GM12878 (cell line): Measurements from ENCODE around the gene UBA7. TPM values are rescaled to one million over a fixed set of nuclear protein-coding genes. Genes with fewer than 3 reads are reported as not detected.

Experiments used
- ATAC-seq: fragments of 200-7000 bp; cut with Tn5 transposase; 3 replicates; pipeline ENCODE4 v1.9.1; 2020; ENCODE audit warnings: mild to moderate bottlenecking, moderate library complexity
- BruUV-seq: library from RNA; stranded (reverse); fragments of 400-500 nt; replicated peaks from 2 replicates; lab custom pipeline; 2021; lab: Mats Ljungman, UMichigan
- CTCF ChIA-PET: fragments of 300-600 bp; sonication (Branson Sonifier 250); formaldehyde crosslinking; extraction: SDS; loops from one replicate; lab custom pipeline; 2021; ENCODE audit warnings: inconsistent platforms; lab: Yijun Ruan, JAX
- POLR2A ChIA-PET: fragments of 350-600 bp; formaldehyde crosslinking; extraction: SDS; loops from one replicate; lab custom pipeline; 2021; ENCODE audit warnings: inconsistent platforms; lab: Charles Lee
- RAD21 ChIA-PET: fragments of 300-600 bp; sonication (Branson Sonifier 250); formaldehyde crosslinking; loops from one replicate; lab custom pipeline; 2023; ENCODE audit warnings: antibody characterized with exemption; ENCODE audit not compliant: unreplicated experiment; lab: Charles Lee
- SMC1A ChIA-PET: fragments of 300-600 bp; sonication (Branson Sonifier 250); formaldehyde crosslinking; loops from one replicate; lab custom pipeline; 2023; ENCODE audit not compliant: unreplicated experiment, uncharacterized antibody; lab: Charles Lee
- DNase-seq: peaks from one replicate; pipeline ENCODE4 v3.0.0-alpha.2; 2011; ENCODE audit warnings: low read depth, low spot score
- FAIRE-seq: peaks from 3 replicates; lab custom pipeline; 2011; peaks lifted over from hg19 to GRCh38; lab: Jason Lieb, UNC
- H2AFZ ChIP-seq: 2 replicates; pipeline ENCODE4 v1.6.0; 2011; ENCODE audit warnings: low read depth, low read length, control low read depth; ENCODE audit not compliant: control insufficient read depth
- H3K27ac ChIP-seq: 2 replicates; pipeline ENCODE4 v1.5.1; 2011; ENCODE audit warnings: control low read depth; ENCODE audit not compliant: control insufficient read depth, insufficient read depth
- H3K27me3 ChIP-seq, 2 experiments: replicated peaks in 1 of 2; 2 replicates each; pipeline versions ENCODE4 v1.6.0 to v1.6.1; 2011; ENCODE audit warnings: low read length in 1 of 2; ENCODE audit not compliant: control insufficient read depth in 2 of 2, insufficient read depth in 2 of 2
- H3K36me3 ChIP-seq, 2 experiments: 2 replicates each; pipeline ENCODE4 v1.5.1; 2011; ENCODE audit warnings: low read length in 1 of 2; ENCODE audit not compliant: control insufficient read depth in 2 of 2, insufficient read depth in 2 of 2
- H3K4me1 ChIP-seq: 2 replicates; pipeline ENCODE4 v1.6.1; 2011; ENCODE audit warnings: mild to moderate bottlenecking, low read length, moderate library complexity, mixed read lengths; ENCODE audit not compliant: control insufficient read depth, insufficient read depth
- H3K4me2 ChIP-seq: 2 replicates; pipeline ENCODE4 v1.6.0; 2011; ENCODE audit warnings: control low read depth; ENCODE audit not compliant: control insufficient read depth, insufficient read depth
- H3K4me3 ChIP-seq: fragments of 200-600 bp; sonication (generic); 2 replicates; pipeline ENCODE4 v1.5.1; 2016
- H3K79me2 ChIP-seq: 2 replicates; pipeline ENCODE4 v1.6.0; 2011; ENCODE audit warnings: low read length; ENCODE audit not compliant: control insufficient read depth, insufficient read depth
- H3K9ac ChIP-seq: 2 replicates; pipeline ENCODE4 v1.8.0; 2011; ENCODE audit warnings: low read length, control low read depth, mixed read lengths; ENCODE audit not compliant: control insufficient read depth, insufficient read depth
- H3K9me3 ChIP-seq: replicated peaks from 3 replicates; pipeline ENCODE4 v1.5.1; 2011; ENCODE audit warnings: mild to moderate bottlenecking, low read length; ENCODE audit not compliant: control insufficient read depth, insufficient read depth
- H4K20me1 ChIP-seq: 2 replicates; pipeline ENCODE4 v1.6.0; 2011; ENCODE audit not compliant: control insufficient read depth, insufficient read depth
- ATF2 ChIP-seq: IDR thresholded peaks from 2 replicates; pipeline ENCODE4 v1.6.1; 2012; ENCODE audit warnings: low read length, inconsistent platforms
- ATF7 ChIP-seq: fragments of 450-650 bp; IDR thresholded peaks from 2 replicates; pipeline ENCODE4 v1.6.1; 2016; ENCODE audit warnings: low read depth, mild to moderate bottlenecking
- CUX1 ChIP-seq: IDR thresholded peaks from 2 replicates; pipeline ENCODE4 v1.6.1; 2012; ENCODE audit warnings: improper control_type of control experiment, low read depth, low read length; ENCODE audit not compliant: insufficient replicate concordance
- GATAD2B ChIP-seq: fragments of 450-650 bp; conservative IDR thresholded peaks from 2 replicates; pipeline ENCODE4 v1.6.1; 2017; ENCODE audit warnings: low read depth, mild to moderate bottlenecking, moderate library complexity
- HDAC2 ChIP-seq: fragments of 200-600 bp; sonication (generic); IDR thresholded peaks from 2 replicates; pipeline ENCODE4 v1.6.1; 2017
- JUNB ChIP-seq: IDR thresholded peaks from 2 replicates; pipeline ENCODE4 v1.6.1; 2016; ENCODE audit warnings: antibody characterized with exemption, mild to moderate bottlenecking
- MXI1 ChIP-seq: fragments of 150-350 bp; IDR thresholded peaks from 2 replicates; pipeline ENCODE4 v1.6.1; 2011; ENCODE audit warnings: low read depth, mild to moderate bottlenecking, inconsistent platforms, low read length, improper control_type of control experiment
- NR2F1 ChIP-seq: fragments of 450-650 bp; conservative IDR thresholded peaks from 2 replicates; pipeline ENCODE4 v1.6.1; 2017; ENCODE audit warnings: mild to moderate bottlenecking
- PBX3 ChIP-seq: IDR thresholded peaks from 2 replicates; pipeline ENCODE4 v1.6.1; 2011; ENCODE audit warnings: mild to moderate bottlenecking, low read depth, low read length, moderate library complexity; ENCODE audit not compliant: insufficient replicate concordance
- PKNOX1 ChIP-seq: fragments of 450-650 bp; IDR thresholded peaks from 2 replicates; pipeline ENCODE4 v1.6.1; 2016; ENCODE audit warnings: mild to moderate bottlenecking
- POLR2A ChIP-seq: IDR thresholded peaks from 2 replicates; pipeline ENCODE4 v1.6.1; 2011; ENCODE audit warnings: low read depth, mild to moderate bottlenecking, low read length
- RAD21 ChIP-seq: IDR thresholded peaks from 2 replicates; pipeline ENCODE4 v1.6.1; 2011; ENCODE audit warnings: mild to moderate bottlenecking, low read depth, low read length, moderate library complexity; ENCODE audit not compliant: insufficient read depth
- RBBP5 ChIP-seq: fragments of 200-600 bp; sonication (generic); conservative IDR thresholded peaks from 2 replicates; pipeline ENCODE4 v1.6.1; 2016
- SMARCA5 ChIP-seq: fragments of 450-650 bp; IDR thresholded peaks from 2 replicates; pipeline ENCODE4 v1.6.1; 2017; ENCODE audit warnings: mild to moderate bottlenecking
- SMC3 ChIP-seq: IDR thresholded peaks from 2 replicates; pipeline ENCODE4 v1.6.1; 2011; ENCODE audit warnings: low read length, improper control_type of control experiment, borderline replicate concordance
- SRF ChIP-seq, 2 experiments: IDR thresholded peaks; 2 replicates each; pipeline ENCODE4 v1.6.1; 2011; ENCODE audit warnings: low read depth in 2 of 2, low read length in 2 of 2, mild to moderate bottlenecking in 1 of 2, moderate library complexity in 1 of 2
- TBL1XR1 ChIP-seq: IDR thresholded peaks from 2 replicates; pipeline ENCODE4 v1.6.1; 2012; ENCODE audit warnings: low read depth, low read length, improper control_type of control experiment
- WGBS: methylation state at CpG from one replicate; pipeline ENCODE4 v1.1.6; 2016; ENCODE audit warnings: low lambda C conversion rate; ENCODE audit not compliant: insufficient replicate concordance, insufficient coverage; ENCODE audit errors: missing lambda C conversion rate; 5-methylcytosine and 5-hydroxymethylcytosine counted together
- in situ Hi-C: fragments of 300-500 bp; cut with MboI; formaldehyde crosslinking; loops from 9 replicates; pipeline ENCODE4 v1.14.3; 2018; ENCODE audit warnings: mixed read lengths
- intact Hi-C: fragments of 100-400 bp; cut with micrococcal nuclease; formaldehyde crosslinking; loops from one replicate; pipeline ENCODE4 v1.14.2; 2022; ENCODE audit not compliant: unreplicated experiment
- polyA plus RNA-seq, 11 experiments: library from polyadenylated mRNA; depleted of rRNA in 4 of 11; unstranded in 6 of 11; stranded (reverse) in 5 of 11; fragments of >200 nt; fragmentation: Nextera tagmentation in 4 of 11; fragmentation: Illumina TruSeq in 1 of 11; extraction: Ambion mirVana in 4 of 11; extraction: Trizol in 1 of 11; gene quantifications; 1 replicate in 1 of 11; 2 replicates in 10 of 11; pipeline versions ENCODE4 v1.2.1 to v1.2.3, GENCODE V29; 2011 to 2016; ENCODE audit warnings: inconsistent platforms in 2 of 11, missing spikeins in 2 of 11, low read depth in 1 of 11
- total RNA-seq, 4 experiments: library from RNA; depleted of rRNA in 3 of 4; stranded (reverse); fragments of >200 nt in 3 of 4; fragmentation: Illumina TruSeq in 1 of 4; extraction: Trizol in 1 of 4; gene quantifications; 2 replicates each; pipeline versions ENCODE4 v1.2.1 to v1.2.3, GENCODE V29; 2013 to 2021
- TF ChIP-seq, protein P1 (sequence below): IDR thresholded peaks from 2 replicates; pipeline ENCODE4 v1.6.1; 2011; ENCODE audit warnings: low read depth, mild to moderate bottlenecking, low read length, moderate library complexity, borderline replicate concordance; ENCODE audit errors: extremely low read depth

The UBA7 gene
- total and polyA plus RNA-seq, 10 of the 15 experiments (the other 5 are each of a cell fraction or from before 2014, with no cell fraction given): 11.8 to 116 (median 46.7) TPM

DNA sequence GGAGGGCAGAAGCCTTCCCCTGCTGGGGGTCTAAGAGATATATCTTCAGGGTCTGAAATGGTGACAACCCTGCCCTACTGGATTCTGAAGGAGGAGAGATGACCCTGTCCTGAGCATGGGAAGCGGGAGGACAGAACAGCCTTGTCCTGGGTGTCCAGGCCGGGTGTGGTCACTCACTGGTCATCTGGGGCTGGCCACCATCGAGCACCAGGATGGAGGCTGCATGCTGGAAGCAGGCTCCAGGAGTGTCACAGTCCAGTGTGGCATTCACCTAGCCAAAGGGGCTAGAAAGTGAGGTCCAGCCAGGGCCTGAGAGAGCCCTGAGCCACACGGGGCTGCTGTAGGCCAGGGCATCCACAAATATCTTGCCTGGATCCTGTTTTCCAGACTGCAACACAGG is 19.3 kb downstream of the UBA7 start:
- H3K4me1 ChIP-seq: no peaks in the 10 kb centered on the region
- no peaks in the 10 kb centered on the region for H3K79me2 ChIP-seq
- no peak overlapping the region for H3K27ac ChIP-seq
- H3K4me2 ChIP-seq: no peak overlapping the region
- no peaks in the 10 kb centered on the region for H3K9me3 ChIP-seq
- no peaks in the 10 kb centered on the region for H3K36me3 ChIP-seq
- no peaks in the 10 kb centered on the region for H4K20me1 ChIP-seq
- H2AFZ ChIP-seq: no peak overlapping the region
- no peak overlapping the region for H3K9ac ChIP-seq
- ChIA-PET POLR2A (interaction anchor here (0.6 kb wide), 1 partner anchor 324 kb away, joined by 3 read pairs; the partner anchor contains the start of gene DAG1), CTCF (interaction anchor here (2.1 kb wide), 1 partner anchor 45 kb away, joined by 7 read pairs; no protein-coding TSS in a partner anchor), SMC1A (no interaction called here), RAD21 (no interaction called here)
- no peak overlapping the region for H3K4me3 ChIP-seq
- FAIRE-seq: no peak
- no peak for ATAC-seq
- no peak for DNase-seq
- WGBS: 32% methylated on average over 4 of the region's 4 CpGs
- H3K27me3 ChIP-seq: no peaks in the 10 kb centered on the region
- BruUV-seq: no TSS peak
- in situ Hi-C loops: no loop called here
- intact Hi-C loops: no loop called here
- TF ChIP-seq SRF (IDR thresholded peaks at IDR 0.05; ENCODE audit: low read depth in 2 of 2, low read length in 2 of 2): no peak
- TF ChIP-seq ATF2: no peak
- no peak for TF ChIP-seq SMARCA5
- no peak for TF ChIP-seq GATAD2B
- no peak for TF ChIP-seq MXI1
- TF ChIP-seq PKNOX1: no peak
- TF ChIP-seq POLR2A: no peak
- TF ChIP-seq SMC3: no peak
- TF ChIP-seq PBX3: no peak
- TF ChIP-seq RAD21: no peak
- TF ChIP-seq NR2F1: no peak
- no peak for TF ChIP-seq HDAC2
- TF ChIP-seq ATF7: no peak
- TF ChIP-seq JUNB: no peak
- TF ChIP-seq, protein P1, sequence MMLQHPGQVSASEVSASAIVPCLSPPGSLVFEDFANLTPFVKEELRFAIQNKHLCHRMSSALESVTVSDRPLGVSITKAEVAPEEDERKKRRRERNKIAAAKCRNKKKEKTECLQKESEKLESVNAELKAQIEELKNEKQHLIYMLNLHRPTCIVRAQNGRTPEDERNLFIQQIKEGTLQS: no peak
- TF ChIP-seq CUX1: no peak
- no peak for TF ChIP-seq RBBP5
- TF ChIP-seq TBL1XR1: no peak
